ES-I3 (cell line): ENCODE results near the gene BFSP2.

ENCODE experiments used
- H3K36me3 ChIP-seq: 2 replicates; pipeline ENCODE4 v1.6.1; 2013; ENCODE audit warnings: mild to moderate bottlenecking, low read length, control low read depth, moderate library complexity; ENCODE audit not compliant: insufficient read depth
- H3K4me1 ChIP-seq: 2 replicates; pipeline ENCODE4 v1.6.1; 2013; ENCODE audit warnings: mild to moderate bottlenecking, control low read depth, low read length; ENCODE audit not compliant: insufficient read depth
- H3K9ac ChIP-seq: 2 replicates; pipeline ENCODE4 v1.6.1; 2013; ENCODE audit warnings: low read depth, mild to moderate bottlenecking, low read length, moderate library complexity
- H3K9me3 ChIP-seq: 2 replicates; pipeline ENCODE4 v1.6.1; 2013; ENCODE audit warnings: mild to moderate bottlenecking, low read length, moderate library complexity; ENCODE audit not compliant: control insufficient read depth, insufficient read depth

Gene BFSP2

GRCh38 chr3:133419151-133419909 lies 19.5 kb downstream of the BFSP2 start:
- Histone ChIP-seq H3K36me3 (no peaks in the 10 kb centered on the region), H3K9ac (no peak overlapping the region), H3K9me3 (no peaks in the 10 kb centered on the region), H3K4me1 (no peaks in the 10 kb centered on the region)

- Histone ChIP-seq H3K9me3 (no peaks in the 10 kb centered on the region), H3K36me3 (no peaks in the 10 kb centered on the region), H3K4me1 (no peaks in the 10 kb centered on the region; the same call in 1 of the 2 replicates), H3K9ac (no peak overlapping the region)
Measured at GRCh38 chr3:133424937-133425869, 25.3 kb downstream of the BFSP2 start.

- no peak overlapping the region for H3K9ac ChIP-seq
- no peaks in the 10 kb centered on the region; the same call in 1 of the 2 replicates for H3K4me1 ChIP-seq
- H3K36me3 ChIP-seq, result no peaks in the 10 kb centered on the region
- H3K9me3 ChIP-seq, result no peaks in the 10 kb centered on the region
Measured at GRCh38 chr3:133425898-133426297, 26.0 kb downstream of the BFSP2 start.

GRCh38 chr3:133426721-133427120 lies 26.9 kb downstream of the BFSP2 start:
- Histone ChIP-seq H3K9me3 (no peaks in the 10 kb centered on the region), H3K9ac (no peak overlapping the region), H3K36me3 (no peaks in the 10 kb centered on the region), H3K4me1 (no peaks in the 10 kb centered on the region; the same call in 1 of the 2 replicates)

- Histone ChIP-seq H3K36me3 (no peaks in the 10 kb centered on the region), H3K9me3 (no peaks in the 10 kb centered on the region), H3K4me1 (no peaks in the 10 kb centered on the region; the same call in 1 of the 2 replicates), H3K9ac (no peak overlapping the region)
Measured at GRCh38 chr3:133428552-133428951, 28.7 kb downstream of the BFSP2 start.

GRCh38 chr3:133429063-133429462 lies 29.2 kb downstream of the BFSP2 start:
- no peaks in the 10 kb centered on the region for H3K9me3 ChIP-seq
- no peaks in the 10 kb centered on the region; the same call in 1 of the 2 replicates for H3K4me1 ChIP-seq
- H3K36me3 ChIP-seq, result no peaks in the 10 kb centered on the region
- H3K9ac ChIP-seq, result no peak overlapping the region

- H3K36me3 ChIP-seq, result no peaks in the 10 kb centered on the region
- H3K4me1 ChIP-seq, result peaks cover 4% of the 10 kb centered on the region; the same call in 1 of the 2 replicates
- no peaks in the 10 kb centered on the region for H3K9me3 ChIP-seq
- no peak overlapping the region for H3K9ac ChIP-seq
Measured at GRCh38 chr3:133439563-133439962, 39.7 kb downstream of the BFSP2 start.

- H3K4me1 ChIP-seq, result no peaks in the 10 kb centered on the region; the same call in 1 of the 2 replicates
- no peaks in the 10 kb centered on the region for H3K9me3 ChIP-seq
Measured at GRCh38 chr3:133440652-133441051, 40.8 kb downstream of the BFSP2 start.

GRCh38 chr3:133441867-133442270 lies 42.0 kb downstream of the BFSP2 start:
- Histone ChIP-seq H3K9me3 (no peaks in the 10 kb centered on the region), H3K4me1 (no peaks in the 10 kb centered on the region), H3K9ac (no peak overlapping the region), H3K36me3 (no peaks in the 10 kb centered on the region)

More at GRCh38 chr3:133440652-133441051, 40.8 kb downstream of the BFSP2 start:
- H3K9ac ChIP-seq, result no peak overlapping the region
- H3K36me3 ChIP-seq, result no peaks in the 10 kb centered on the region

- H3K4me1 ChIP-seq, result no peaks in the 10 kb centered on the region
- H3K9ac ChIP-seq, result no peak overlapping the region
- no peaks in the 10 kb centered on the region for H3K36me3 ChIP-seq
- no peaks in the 10 kb centered on the region for H3K9me3 ChIP-seq
Measured at GRCh38 chr3:133442518-133442917, 42.7 kb downstream of the BFSP2 start.

- Histone ChIP-seq H3K36me3 (no peaks in the 10 kb centered on the region), H3K9ac (no peak overlapping the region), H3K4me1 (no peaks in the 10 kb centered on the region), H3K9me3 (no peaks in the 10 kb centered on the region)
Measured at GRCh38 chr3:133443649-133444422, 44.0 kb downstream of the BFSP2 start.

- Histone ChIP-seq H3K4me1 (no peaks in the 10 kb centered on the region), H3K9me3 (no peaks in the 10 kb centered on the region), H3K9ac (no peak overlapping the region), H3K36me3 (no peaks in the 10 kb centered on the region)
Measured at GRCh38 chr3:133444423-133444774, 44.5 kb downstream of the BFSP2 start.

- no peak overlapping the region for H3K9ac ChIP-seq
- H3K9me3 ChIP-seq, result no peaks in the 10 kb centered on the region
- no peaks in the 10 kb centered on the region for H3K4me1 ChIP-seq
- H3K36me3 ChIP-seq, result no peaks in the 10 kb centered on the region
Measured at GRCh38 chr3:133445108-133445507, 45.3 kb downstream of the BFSP2 start.
